GM12878 (cell line): ENCODE measurements around the gene RBM8A. TPM values are rescaled to one million over a fixed set of nuclear protein-coding genes. Genes with fewer than 3 reads are reported as not detected.

Experiments used
- BHLHE40 ChIP-seq, 2 experiments: fragments of 450-650 bp in 1 of 2; IDR thresholded peaks; 2 replicates each; pipeline ENCODE4 v1.6.1; 2011 to 2017; ENCODE audit warnings: low read depth in 2 of 2, borderline replicate concordance in 1 of 2, improper control_type of control experiment in 1 of 2, low read length in 1 of 2, mild to moderate bottlenecking in 1 of 2
- DPF2 ChIP-seq: fragments of 450-650 bp; IDR thresholded peaks from 2 replicates; pipeline ENCODE4 v1.6.1; 2017; ENCODE audit warnings: mild to moderate bottlenecking
- IKZF1 ChIP-seq: fragments of 450-650 bp; conservative IDR thresholded peaks from 2 replicates; pipeline ENCODE4 v1.6.1; 2017; ENCODE audit warnings: antibody characterized with exemption, mild to moderate bottlenecking
- IKZF2 ChIP-seq, 2 experiments: fragments of 450-650 bp; IDR thresholded peaks; 2 replicates each; pipeline ENCODE4 v1.6.1; 2017; ENCODE audit warnings: mild to moderate bottlenecking in 2 of 2, moderate library complexity in 2 of 2
- NBN ChIP-seq: fragments of 450-650 bp; IDR thresholded peaks from 2 replicates; pipeline ENCODE4 v1.6.1; 2016
- NR2F1 ChIP-seq: fragments of 450-650 bp; conservative IDR thresholded peaks from 2 replicates; pipeline ENCODE4 v1.6.1; 2017; ENCODE audit warnings: mild to moderate bottlenecking
- RUNX3 ChIP-seq: IDR thresholded peaks from 2 replicates; pipeline ENCODE4 v1.6.1; 2012; ENCODE audit warnings: low read length, inconsistent platforms
- SPI1 ChIP-seq: IDR thresholded peaks from 2 replicates; pipeline ENCODE4 v1.6.1; 2011; ENCODE audit warnings: low read depth, mild to moderate bottlenecking, low read length, moderate library complexity, borderline replicate concordance; ENCODE audit not compliant: insufficient read depth
- polyA plus RNA-seq, 11 experiments: library from polyadenylated mRNA; depleted of rRNA in 4 of 11; unstranded in 6 of 11; stranded (reverse) in 5 of 11; fragments of >200 nt; fragmentation: Nextera tagmentation in 4 of 11; fragmentation: Illumina TruSeq in 1 of 11; extraction: Ambion mirVana in 4 of 11; extraction: Trizol in 1 of 11; gene quantifications; 1 replicate in 1 of 11; 2 replicates in 10 of 11; pipeline versions ENCODE4 v1.2.1 to v1.2.3, GENCODE V29; 2011 to 2016; ENCODE audit warnings: inconsistent platforms in 2 of 11, missing spikeins in 2 of 11, low read depth in 1 of 11
- total RNA-seq, 4 experiments: library from RNA; depleted of rRNA in 3 of 4; stranded (reverse); fragments of >200 nt in 3 of 4; fragmentation: Illumina TruSeq in 1 of 4; extraction: Trizol in 1 of 4; gene quantifications; 2 replicates each; pipeline versions ENCODE4 v1.2.1 to v1.2.3, GENCODE V29; 2013 to 2021
- TF ChIP-seq, protein P1 (sequence below): fragments of 450-650 bp; IDR thresholded peaks from 2 replicates; pipeline ENCODE4 v1.6.1; 2017; ENCODE audit warnings: mild to moderate bottlenecking, moderate library complexity
- TF ChIP-seq, protein P2 (sequence below): IDR thresholded peaks from 2 replicates; pipeline ENCODE4 v1.6.1; 2012; ENCODE audit warnings: low read depth, low read length, improper control_type of control experiment

The RBM8A gene
- total and polyA plus RNA-seq, 10 of the 15 experiments (the other 5 are each of a cell fraction or from before 2014, with no cell fraction given), result 110 to 1,248 (median 248) TPM

DNA sequence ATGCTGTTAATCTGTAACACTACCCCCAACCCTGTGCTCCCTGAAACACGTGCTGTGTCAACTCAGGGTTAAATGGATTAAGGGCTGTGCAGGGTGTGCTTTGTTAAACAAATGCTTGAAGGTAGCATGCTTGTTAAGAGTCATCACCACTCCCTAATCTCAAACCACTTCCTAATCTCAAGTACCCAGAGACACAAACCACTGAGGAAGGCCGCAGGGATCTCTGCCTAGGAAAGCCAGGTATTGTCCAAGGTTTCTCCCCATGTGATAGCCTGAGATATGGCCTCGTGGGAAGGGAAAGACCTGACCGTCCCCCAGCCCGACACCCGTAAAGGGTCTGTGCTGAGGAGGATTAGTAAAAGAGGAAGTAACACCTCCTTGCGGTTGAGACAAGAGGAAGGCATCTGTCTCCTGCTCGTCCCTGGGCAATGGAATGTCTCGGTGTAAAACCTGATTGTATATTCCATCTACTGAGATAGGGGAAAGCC, 5.3 kb upstream of the RBM8A start (continued):
- TF ChIP-seq, protein P1, sequence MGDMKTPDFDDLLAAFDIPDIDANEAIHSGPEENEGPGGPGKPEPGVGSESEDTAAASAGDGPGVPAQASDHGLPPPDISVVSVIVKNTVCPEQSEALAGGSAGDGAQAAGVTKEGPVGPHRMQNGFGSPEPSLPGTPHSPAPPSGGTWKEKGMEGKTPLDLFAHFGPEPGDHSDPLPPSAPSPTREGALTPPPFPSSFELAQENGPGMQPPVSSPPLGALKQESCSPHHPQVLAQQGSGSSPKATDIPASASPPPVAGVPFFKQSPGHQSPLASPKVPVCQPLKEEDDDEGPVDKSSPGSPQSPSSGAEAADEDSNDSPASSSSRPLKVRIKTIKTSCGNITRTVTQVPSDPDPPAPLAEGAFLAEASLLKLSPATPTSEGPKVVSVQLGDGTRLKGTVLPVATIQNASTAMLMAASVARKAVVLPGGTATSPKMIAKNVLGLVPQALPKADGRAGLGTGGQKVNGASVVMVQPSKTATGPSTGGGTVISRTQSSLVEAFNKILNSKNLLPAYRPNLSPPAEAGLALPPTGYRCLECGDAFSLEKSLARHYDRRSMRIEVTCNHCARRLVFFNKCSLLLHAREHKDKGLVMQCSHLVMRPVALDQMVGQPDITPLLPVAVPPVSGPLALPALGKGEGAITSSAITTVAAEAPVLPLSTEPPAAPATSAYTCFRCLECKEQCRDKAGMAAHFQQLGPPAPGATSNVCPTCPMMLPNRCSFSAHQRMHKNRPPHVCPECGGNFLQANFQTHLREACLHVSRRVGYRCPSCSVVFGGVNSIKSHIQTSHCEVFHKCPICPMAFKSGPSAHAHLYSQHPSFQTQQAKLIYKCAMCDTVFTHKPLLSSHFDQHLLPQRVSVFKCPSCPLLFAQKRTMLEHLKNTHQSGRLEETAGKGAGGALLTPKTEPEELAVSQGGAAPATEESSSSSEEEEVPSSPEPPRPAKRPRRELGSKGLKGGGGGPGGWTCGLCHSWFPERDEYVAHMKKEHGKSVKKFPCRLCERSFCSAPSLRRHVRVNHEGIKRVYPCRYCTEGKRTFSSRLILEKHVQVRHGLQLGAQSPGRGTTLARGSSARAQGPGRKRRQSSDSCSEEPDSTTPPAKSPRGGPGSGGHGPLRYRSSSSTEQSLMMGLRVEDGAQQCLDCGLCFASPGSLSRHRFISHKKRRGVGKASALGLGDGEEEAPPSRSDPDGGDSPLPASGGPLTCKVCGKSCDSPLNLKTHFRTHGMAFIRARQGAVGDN, result peak; percentile 97
- peak; percentile 44; the same call in 1 of the 2 replicates for TF ChIP-seq NR2F1
- TF ChIP-seq, protein P2, sequence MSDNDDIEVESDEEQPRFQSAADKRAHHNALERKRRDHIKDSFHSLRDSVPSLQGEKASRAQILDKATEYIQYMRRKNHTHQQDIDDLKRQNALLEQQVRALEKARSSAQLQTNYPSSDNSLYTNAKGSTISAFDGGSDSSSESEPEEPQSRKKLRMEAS, result 0 out of 2 replicates have a peak, but pooled peaks have one; percentile 23
- peak; percentile 87 for TF ChIP-seq IKZF1
- TF ChIP-seq IKZF2 (IDR thresholded peaks at IDR 0.05), result peak; percentile 94 to 95
- TF ChIP-seq BHLHE40 (IDR thresholded peaks at IDR 0.05; ENCODE audit: borderline replicate concordance in 1 of 2, low read depth in 2 of 2, low read length in 1 of 2), result peak; percentile 75 to 85
- TF ChIP-seq NBN, result peak; percentile 76
- peak; percentile 46; the same call in 1 of the 2 replicates for TF ChIP-seq SPI1
- TF ChIP-seq DPF2, result peak; percentile 87
- peak; percentile 74 for TF ChIP-seq RUNX3
